H1 (cell line): ENCODE data around the gene IFNK. TPM values are rescaled to one million over a fixed set of nuclear protein-coding genes. Genes with fewer than 3 reads are reported as not detected.

ENCODE experiments used
- CTCF ChIA-PET: fragments of 300-600 bp; sonication (Branson Sonifier 250); formaldehyde crosslinking; loops from one replicate; lab custom pipeline; 2021; ENCODE audit not compliant: partially characterized antibody; lab: Charles Lee
- POLR2A ChIA-PET: fragments of 300-600 bp; sonication (Branson Sonifier 250); formaldehyde crosslinking; loops from one replicate; lab custom pipeline; 2021; ENCODE audit warnings: inconsistent platforms; ENCODE audit not compliant: partially characterized antibody; lab: Charles Lee
- DNase-seq, 2 experiments: peaks; one replicate each; pipeline versions ENCODE4 v3.0.0 to v3.0.0-alpha.2; 2010 to 2022; ENCODE audit warnings: low spot score in 2 of 2, low read depth in 1 of 2, mixed read lengths in 1 of 2
- FAIRE-seq: peaks from 2 replicates; lab custom pipeline; 2011; peaks lifted over from hg19 to GRCh38; lab: Jason Lieb, UNC
- H2AFZ ChIP-seq: 2 replicates; pipeline ENCODE4 v1.8.1; 2012; ENCODE audit warnings: low read length, inconsistent platforms
- H2AK5ac ChIP-seq: 2 replicates; pipeline ENCODE4 v1.6.1; 2013; ENCODE audit warnings: low read depth, low read length
- H2BK120ac ChIP-seq: replicated peaks from 2 replicates; pipeline ENCODE3; 2013; ENCODE audit warnings: low read depth, low read length, inconsistent platforms
- H2BK12ac ChIP-seq: 2 replicates; pipeline ENCODE4 v1.6.1; 2013; ENCODE audit warnings: low read depth, low read length
- H2BK15ac ChIP-seq: 2 replicates; pipeline ENCODE4 v1.6.1; 2013; ENCODE audit warnings: low read length
- H2BK20ac ChIP-seq: 2 replicates; pipeline ENCODE4 v1.6.1; 2013; ENCODE audit warnings: low read length
- H2BK5ac ChIP-seq: 2 replicates; pipeline ENCODE4 v1.6.1; 2013; ENCODE audit warnings: low read depth, low read length
- H3K14ac ChIP-seq: 2 replicates; pipeline ENCODE4 v1.6.1; 2013; ENCODE audit warnings: inconsistent platforms; ENCODE audit not compliant: insufficient read length
- H3K18ac ChIP-seq: 2 replicates; pipeline ENCODE4 v1.6.1; 2013; ENCODE audit warnings: low read length; ENCODE audit errors: extremely low read depth
- H3K23ac ChIP-seq: 2 replicates; pipeline ENCODE4 v1.6.1; 2013; ENCODE audit warnings: inconsistent platforms; ENCODE audit not compliant: insufficient read length
- H3K23me2 ChIP-seq: 2 replicates; pipeline ENCODE4 v1.6.1; 2013; ENCODE audit warnings: low read depth, low read length
- H3K27ac ChIP-seq: 2 replicates; pipeline ENCODE4 v1.6.1; 2011; ENCODE audit warnings: low read depth, low read length, inconsistent platforms
- H3K27me3 ChIP-seq, 4 experiments: replicated peaks in 1 of 4; 1 replicate in 1 of 4; 2 replicates in 3 of 4; pipeline versions ENCODE4 v1.6.1 to v1.8.1; 2011 to 2013; ENCODE audit warnings: low read length in 3 of 4, mild to moderate bottlenecking in 3 of 4, inconsistent platforms in 2 of 4, mixed read lengths in 2 of 4, moderate library complexity in 1 of 4; ENCODE audit not compliant: control insufficient read depth in 3 of 4, insufficient read depth in 3 of 4; ENCODE audit errors: extremely low read depth in 1 of 4
- H3K36me3 ChIP-seq, 4 experiments: 2 replicates each; pipeline versions ENCODE4 v1.6.1 to v1.8.1; 2011 to 2013; ENCODE audit warnings: mild to moderate bottlenecking in 4 of 4, low read length in 3 of 4, moderate library complexity in 2 of 4, control low read depth in 1 of 4, inconsistent platforms in 1 of 4; ENCODE audit not compliant: insufficient read depth in 4 of 4, control insufficient read depth in 2 of 4
- H3K4ac ChIP-seq: replicated peaks from 2 replicates; pipeline ENCODE3; 2013; ENCODE audit warnings: low read length, low read depth, mixed read lengths, inconsistent platforms; ENCODE audit not compliant: insufficient read length
- H3K4me1 ChIP-seq, 4 experiments: replicated peaks in 1 of 4; 1 replicate in 1 of 4; 2 replicates in 3 of 4; pipeline versions ENCODE4 v1.6.1 to v1.8.1; 2011 to 2013; ENCODE audit warnings: low read length in 3 of 4, inconsistent platforms in 2 of 4, mixed read lengths in 1 of 4; ENCODE audit not compliant: insufficient read depth in 4 of 4, control insufficient read depth in 3 of 4
- H3K4me2 ChIP-seq, 2 experiments: 2 replicates each; pipeline versions ENCODE4 v1.6.1 to v1.8.1; 2011 to 2013; ENCODE audit warnings: low read depth in 2 of 2, low read length in 2 of 2, control low read depth in 1 of 2, inconsistent platforms in 1 of 2, mild to moderate bottlenecking in 1 of 2; ENCODE audit not compliant: insufficient read depth in 1 of 2
- H3K4me3 ChIP-seq, 4 experiments: fragments of 200-600, 300-600 bp in 1 of 4; sonication (generic), shearing (Covaris generic), sonication (Bioruptor Twin) in 1 of 4; 2 replicates each; pipeline versions ENCODE4 v1.5.1 to v1.8.1; 2011 to 2016; ENCODE audit warnings: low read length in 4 of 4, low read depth in 3 of 4, control low read depth in 2 of 4, inconsistent platforms in 2 of 4, mild to moderate bottlenecking in 2 of 4, mixed read lengths in 1 of 4, moderate library complexity in 1 of 4; ENCODE audit not compliant: insufficient read depth in 2 of 4; ENCODE audit errors: extremely low read depth in 1 of 4
- H3K56ac ChIP-seq: replicated peaks from 2 replicates; pipeline ENCODE3; 2013; ENCODE audit warnings: low read depth, mild to moderate bottlenecking, mixed read lengths, low read length, inconsistent platforms; ENCODE audit not compliant: insufficient read length
- H3K79me1 ChIP-seq: 2 replicates; pipeline ENCODE4 v1.6.1; 2013; ENCODE audit warnings: low read depth, low read length, control low read depth
- H3K79me2 ChIP-seq, 2 experiments: 2 replicates each; pipeline versions ENCODE4 v1.6.1 to v1.8.1; 2012 to 2013; ENCODE audit warnings: low read length in 2 of 2, mild to moderate bottlenecking in 2 of 2, inconsistent platforms in 1 of 2; ENCODE audit not compliant: insufficient read depth in 2 of 2, control insufficient read depth in 1 of 2
- H3K9ac ChIP-seq, 4 experiments: replicated peaks in 1 of 4; 1 replicate in 1 of 4; 2 replicates in 3 of 4; pipeline versions ENCODE4 v1.6.1 to v1.8.1; 2011 to 2013; ENCODE audit warnings: low read depth in 3 of 4, low read length in 3 of 4, control low read depth in 2 of 4, mild to moderate bottlenecking in 2 of 4, moderate library complexity in 2 of 4, inconsistent platforms in 1 of 4; ENCODE audit errors: extremely low read depth in 1 of 4
- H3K9me3 ChIP-seq, 2 experiments: 2 replicates each; pipeline versions ENCODE4 v1.6.1 to v1.8.1; 2012 to 2013; ENCODE audit warnings: mild to moderate bottlenecking in 2 of 2, moderate library complexity in 2 of 2, control low read depth in 1 of 2, inconsistent platforms in 1 of 2, low read depth in 1 of 2, low read length in 1 of 2, mixed read lengths in 1 of 2; ENCODE audit not compliant: insufficient read depth in 2 of 2
- H4K20me1 ChIP-seq, 2 experiments: replicated peaks in 1 of 2; 2 replicates each; pipeline versions ENCODE3 to v1.8.1; 2011 to 2013; ENCODE audit warnings: inconsistent platforms in 2 of 2, low read length in 2 of 2, mild to moderate bottlenecking in 1 of 2; ENCODE audit not compliant: insufficient read depth in 2 of 2, control insufficient read depth in 1 of 2
- H4K5ac ChIP-seq: 2 replicates; pipeline ENCODE4 v1.6.1; 2013; ENCODE audit warnings: low read length, low read depth, mixed read lengths, inconsistent platforms; ENCODE audit not compliant: insufficient read length
- H4K8ac ChIP-seq: 2 replicates; pipeline ENCODE4 v1.8.0; 2013; ENCODE audit warnings: mild to moderate bottlenecking, moderate library complexity, low read length, inconsistent platforms; ENCODE audit not compliant: insufficient read depth; ENCODE audit errors: extremely low read depth
- H4K91ac ChIP-seq: replicated peaks from 2 replicates; pipeline ENCODE3; 2013; ENCODE audit warnings: low read length, mixed read lengths, inconsistent platforms; ENCODE audit not compliant: insufficient read length
- ATF3 ChIP-seq: IDR thresholded peaks from 2 replicates; pipeline ENCODE4 v1.6.1; 2011; ENCODE audit warnings: low read depth, mild to moderate bottlenecking, low read length; ENCODE audit not compliant: insufficient read depth
- WGBS, 2 experiments: shearing (Covaris generic) in 1 of 2; methylation state at CpG; one replicate each; pipeline versions ENCODE4 v1.1.6 to v1.1.7; 2013 to 2015; ENCODE audit warnings: low lambda C conversion rate in 2 of 2, mixed read lengths in 2 of 2, inconsistent platforms in 1 of 2, low coverage in 1 of 2, missing lambda C conversion rate in 1 of 2; ENCODE audit not compliant: insufficient replicate concordance in 2 of 2, insufficient coverage in 1 of 2, insufficient read length in 1 of 2; ENCODE audit errors: extremely low coverage in 1 of 2, missing lambda C conversion rate in 1 of 2; 5-methylcytosine and 5-hydroxymethylcytosine counted together
- long read RNA-seq, 2 experiments: library from RNA in 1 of 2; library from capped mRNA in 1 of 2; stranded (forward); transcript quantifications; one replicate each; pipeline ENCODE4 v2.0.0, GENCODE V29; 2021; ENCODE audit warnings: inconsistent platforms in 1 of 2
- polyA minus RNA-seq, 3 experiments: library from RNA; depleted of rRNA, polyadenylated mRNA; stranded (reverse); fragments of >200 nt; gene quantifications; 1 replicate in 2 of 3; 2 replicates in 1 of 3; pipeline ENCODE4 v1.2.3, GENCODE V29; 2011
- polyA plus RNA-seq, 7 experiments: library from polyadenylated mRNA; depleted of rRNA in 3 of 7; stranded (reverse) in 5 of 7; unstranded in 2 of 7; fragments of >200 nt in 5 of 7; fragments of 200-250 nt in 2 of 7; gene quantifications; 1 replicate in 5 of 7; 2 replicates in 1 of 7; 4 replicates in 1 of 7; pipeline versions ENCODE4 v1.2.1 to v1.2.3, GENCODE V29; 2011 to 2013; ENCODE audit warnings: missing spikeins in 2 of 7, mixed read lengths in 2 of 7
- total RNA-seq: library from RNA; stranded (reverse); fragmentation: NEBNext Ultra II Directional; extraction: Animal tissue kit (Norgen Biotek cat#: 25700); gene quantifications from 2 replicates; pipeline ENCODE4 v1.2.1, GENCODE V29; 2021

The IFNK gene
- total RNA-seq: not detected in 2 replicates
- not detected in 2 replicates for polyA plus RNA-seq (2011; rRNA removed)
- polyA plus RNA-seq (2011; cell fraction: cytosol; rRNA removed): not detected
- polyA plus RNA-seq (2011; cell fraction: nucleus; rRNA removed): not detected
- 0.14 to 0.16 TPM in 2 of 4 replicates, not detected in the others for polyA plus RNA-seq (2012, experiment 1 of 2)
- polyA plus RNA-seq (2012, experiment 2 of 2): not detected
- not detected for polyA plus RNA-seq (2013, experiment 1 of 2)
- not detected for polyA plus RNA-seq (2013, experiment 2 of 2)
- polyA minus RNA-seq (2011; rRNA and poly(A)+ RNA removed): not detected in 2 replicates
- polyA minus RNA-seq (2011; cell fraction: cytosol; rRNA and poly(A)+ RNA removed): not detected
- not detected for polyA minus RNA-seq (2011; cell fraction: nucleus; rRNA and poly(A)+ RNA removed)
- long read RNA-seq, experiment 1: 0 reads
- long read RNA-seq, experiment 2: 0 reads

GRCh38 chr9:27524236-27524635 is at the start of gene IFNK:
TSS of gene IFNK (plus strand) at chr9:27524290. CDS start at chr9:27524337, 47 bp downstream.
- Histone ChIP-seq H3K9me3 (no peaks in the 10 kb centered on the region), H3K36me3 (no peaks in the 10 kb centered on the region), H3K27ac (no peak within 1 kb of the TSS), H2AK5ac (no peak within 1 kb of the TSS), H3K56ac (no peak within 1 kb of the TSS), H4K5ac (no peak within 1 kb of the TSS), H2BK5ac (no peak within 1 kb of the TSS), H3K79me2 (peaks cover 0 to 23% of the 10 kb centered on the region in 2 experiments; a peak in 2 of 4 replicates), H4K20me1 (no peaks in the 10 kb centered on the region), H2BK15ac (no peak within 1 kb of the TSS), H3K23me2 (peaks cover 11% of the 10 kb centered on the region; the same call in 1 of the 2 replicates), H3K23ac (no peak within 1 kb of the TSS), H4K91ac (no peak within 1 kb of the TSS), H3K4me2 (no peak within 1 kb of the TSS), H2AFZ (no peak within 1 kb of the TSS), H3K18ac (no peak within 1 kb of the TSS), H2BK12ac (no peak within 1 kb of the TSS), H3K4me1 (peaks cover 2 to 11% (median 6%) of the 10 kb centered on the region in 4 experiments; a peak in 4 of 7 replicates), H3K4ac (no peak within 1 kb of the TSS), H2BK120ac (no peak within 1 kb of the TSS), H4K8ac (no peak within 1 kb of the TSS), H3K79me1 (peaks cover 2% of the 10 kb centered on the region; the same call in 1 of the 2 replicates), H3K27me3 (peaks cover 0 to 3% (median under 1%) of the 10 kb centered on the region in 4 experiments; a peak in 2 of 7 replicates), H3K4me3 (no peak within 1 kb of the TSS), H3K14ac (no peak within 1 kb of the TSS), H3K9ac (no peak within 1 kb of the TSS), H2BK20ac (no peak within 1 kb of the TSS)
- no peak for TF ChIP-seq ATF3
- CTCF ChIA-PET: no interaction called here
- POLR2A ChIA-PET: no interaction called here
- 78% methylated on average over 2 of the region's 2 CpGs; no CpG with 5 or more reads in 1 of the 2 experiments for WGBS, 2 experiments
- DNase-seq (no peak), FAIRE-seq (no peak)
